Endodermal cell (in vitro differentiated cells): ENCODE measurements around the gene TRIAP1. TPM values are rescaled to one million over a fixed set of nuclear protein-coding genes. Genes with fewer than 3 reads are reported as not detected.

Experiments
- DNase-seq: peaks from one replicate; pipeline ENCODE4 v3.0.0-alpha.2; 2017
- H3K27ac ChIP-seq: 2 replicates; pipeline ENCODE4 v1.5.1; 2013; ENCODE audit warnings: mild to moderate bottlenecking, low read depth, low read length, moderate library complexity
- H3K27me3 ChIP-seq: 2 replicates; pipeline ENCODE4 v1.6.1; 2013; ENCODE audit warnings: mild to moderate bottlenecking, low read length, moderate library complexity; ENCODE audit not compliant: insufficient read depth, control insufficient read depth, poor library complexity, severe bottlenecking
- H3K36me3 ChIP-seq: 2 replicates; pipeline ENCODE4 v1.7.0; 2013; ENCODE audit warnings: mild to moderate bottlenecking, low read length, moderate library complexity; ENCODE audit not compliant: control insufficient read depth, insufficient read depth
- H3K4me1 ChIP-seq: one replicate; pipeline ENCODE4 v1.7.0; 2013; ENCODE audit warnings: low read length; ENCODE audit not compliant: control insufficient read depth, insufficient read depth
- H3K4me3 ChIP-seq: 2 replicates; pipeline ENCODE4 v1.5.1; 2013; ENCODE audit warnings: mild to moderate bottlenecking, low read length, moderate library complexity
- H3K9ac ChIP-seq: 2 replicates; pipeline ENCODE4 v1.6.1; 2013; ENCODE audit warnings: mild to moderate bottlenecking, low read length, moderate library complexity; ENCODE audit not compliant: poor library complexity, severe bottlenecking; ENCODE audit errors: extremely low read depth
- H3K9me3 ChIP-seq: 2 replicates; pipeline ENCODE4 v1.6.1; 2013; ENCODE audit warnings: mild to moderate bottlenecking, low read length, moderate library complexity; ENCODE audit not compliant: control insufficient read depth
- H3K27ac Mint-ChIP-seq: 2 replicates; pipeline ENCODE4 v1.8.0; 2020; ENCODE audit warnings: mixed read lengths
- H3K27me3 Mint-ChIP-seq: 2 replicates; pipeline ENCODE4 v1.8.0; 2021; ENCODE audit warnings: mild to moderate bottlenecking, mixed read lengths; ENCODE audit not compliant: insufficient read depth
- H3K36me3 Mint-ChIP-seq: 2 replicates; pipeline ENCODE4 v1.8.0; 2020; ENCODE audit warnings: low read depth, mixed read lengths
- H3K4me1 Mint-ChIP-seq: 2 replicates; pipeline ENCODE4 v1.8.0; 2020; ENCODE audit warnings: mixed read lengths
- H3K4me3 Mint-ChIP-seq: 2 replicates; pipeline ENCODE4 v1.8.0; 2020; ENCODE audit warnings: mild to moderate bottlenecking, moderate library complexity, mixed read lengths
- H3K9me3 Mint-ChIP-seq: 2 replicates; pipeline ENCODE4 v1.8.0; 2020; ENCODE audit warnings: mild to moderate bottlenecking, mixed read lengths
- WGBS, 2 experiments: methylation state at CpG; one replicate each; pipeline versions ENCODE4 v1.1.5 to v1.1.7; 2013; ENCODE audit warnings: missing lambda C conversion rate in 2 of 2, mixed read lengths in 1 of 2; ENCODE audit not compliant: insufficient coverage in 1 of 2, insufficient read length in 1 of 2; 5-methylcytosine and 5-hydroxymethylcytosine counted together
- total RNA-seq, 2 donors: library from RNA; stranded (reverse); fragmentation: NEBNext Ultra II Directional in 1 of 2; extraction: Animal tissue kit (Norgen Biotek cat#: 25700) in 1 of 2; gene quantifications; 2 replicates in 1 of 2; 3 replicates in 1 of 2; pipeline ENCODE4 v1.2.1, GENCODE V29; 2021
- TF ChIP-seq, protein P1 (sequence below): fragments of 200-600 bp; sonication (generic); conservative IDR thresholded peaks from 2 replicates; pipeline ENCODE4 v1.5.0; 2021; ENCODE audit warnings: antibody characterized with exemption, mild to moderate bottlenecking

TRIAP1 gene
- total RNA-seq, 2 donors from 2014 or later = 31.6 to 34.8 TPM

DNA sequence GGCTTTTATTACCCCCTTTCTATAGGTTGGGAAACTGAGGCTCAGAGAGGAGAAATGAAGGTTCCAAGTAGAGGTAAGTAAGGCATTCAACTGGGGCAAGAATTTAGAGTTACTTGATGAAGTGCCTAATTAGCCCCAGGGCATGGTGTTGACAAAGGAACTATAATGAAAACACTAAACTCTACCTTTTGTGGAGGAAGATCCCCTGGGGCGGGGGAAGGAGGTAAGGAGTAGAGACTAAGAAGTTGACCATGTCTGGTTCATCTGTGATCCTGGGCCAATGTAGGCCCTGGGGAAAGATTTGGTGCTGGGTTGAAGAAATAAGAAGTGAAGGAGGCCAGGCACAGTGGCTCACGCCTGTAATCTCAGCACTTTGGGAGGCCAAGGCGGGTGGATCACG lies 24.5 kb downstream of the TRIAP1 start:
- Mint-ChIP-seq H3K36me3 (no peaks in the 10 kb centered on the region), H3K27ac (no peak overlapping the region), H3K27me3 (no peaks in the 10 kb centered on the region), H3K4me1 (peaks cover 22% of the 10 kb centered on the region), H3K4me3 (no peak overlapping the region), H3K9me3 (no peaks in the 10 kb centered on the region)
- Histone ChIP-seq H3K9me3 (no peaks in the 10 kb centered on the region), H3K36me3 (no peaks in the 10 kb centered on the region), H3K27me3 (no peaks in the 10 kb centered on the region), H3K4me1 (peaks cover 7% of the 10 kb centered on the region), H3K9ac (no peak overlapping the region), H3K27ac (no peak overlapping the region), H3K4me3 (no peak overlapping the region)
- 94 to 97% methylated on average over 4 of the region's 4 CpGs for WGBS, 2 experiments
- no peak for DNase-seq
- TF ChIP-seq, protein P1, sequence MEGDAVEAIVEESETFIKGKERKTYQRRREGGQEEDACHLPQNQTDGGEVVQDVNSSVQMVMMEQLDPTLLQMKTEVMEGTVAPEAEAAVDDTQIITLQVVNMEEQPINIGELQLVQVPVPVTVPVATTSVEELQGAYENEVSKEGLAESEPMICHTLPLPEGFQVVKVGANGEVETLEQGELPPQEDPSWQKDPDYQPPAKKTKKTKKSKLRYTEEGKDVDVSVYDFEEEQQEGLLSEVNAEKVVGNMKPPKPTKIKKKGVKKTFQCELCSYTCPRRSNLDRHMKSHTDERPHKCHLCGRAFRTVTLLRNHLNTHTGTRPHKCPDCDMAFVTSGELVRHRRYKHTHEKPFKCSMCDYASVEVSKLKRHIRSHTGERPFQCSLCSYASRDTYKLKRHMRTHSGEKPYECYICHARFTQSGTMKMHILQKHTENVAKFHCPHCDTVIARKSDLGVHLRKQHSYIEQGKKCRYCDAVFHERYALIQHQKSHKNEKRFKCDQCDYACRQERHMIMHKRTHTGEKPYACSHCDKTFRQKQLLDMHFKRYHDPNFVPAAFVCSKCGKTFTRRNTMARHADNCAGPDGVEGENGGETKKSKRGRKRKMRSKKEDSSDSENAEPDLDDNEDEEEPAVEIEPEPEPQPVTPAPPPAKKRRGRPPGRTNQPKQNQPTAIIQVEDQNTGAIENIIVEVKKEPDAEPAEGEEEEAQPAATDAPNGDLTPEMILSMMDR = no peak

DNA sequence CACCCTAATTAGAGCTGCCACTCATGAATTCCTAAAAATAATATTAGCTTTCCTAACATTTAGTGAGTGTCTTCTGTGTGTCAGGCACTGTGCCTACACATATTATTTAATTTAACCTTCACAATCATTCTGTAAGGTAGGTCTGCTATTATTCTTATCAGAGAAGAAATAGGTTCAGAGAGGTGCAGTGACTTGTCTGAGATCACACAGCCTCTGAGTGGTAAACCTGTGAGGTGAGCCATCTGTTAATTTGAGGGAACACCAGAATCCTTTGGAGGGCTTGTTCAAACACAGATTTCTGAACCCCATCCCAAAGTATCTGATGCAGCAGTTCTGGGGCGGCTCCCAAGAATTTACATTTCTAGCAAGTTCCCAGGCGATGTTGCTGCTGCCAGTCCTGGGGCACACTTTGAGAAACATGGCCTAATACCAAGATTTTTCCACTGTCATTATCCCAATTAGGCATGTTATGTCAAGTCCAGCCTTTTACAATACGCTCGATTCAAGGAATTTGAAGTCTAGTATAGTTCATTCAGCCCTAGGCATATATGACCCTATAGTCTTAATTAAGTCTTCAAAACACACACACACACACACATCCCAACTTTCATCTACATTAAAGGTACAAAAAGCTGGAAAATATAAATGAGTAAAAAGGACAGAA lies 28.1 kb downstream of the TRIAP1 start:
- TF ChIP-seq, protein P1 = no peak
- H3K27ac ChIP-seq = no peak overlapping the region
- 96 to 100% methylated on average over 3 to 4 of the region's 4 CpGs for WGBS, 2 experiments
- DNase-seq = no peak
- H3K9me3 ChIP-seq = no peaks in the 10 kb centered on the region
- H3K36me3 Mint-ChIP-seq = no peaks in the 10 kb centered on the region
- H3K9me3 Mint-ChIP-seq = no peaks in the 10 kb centered on the region
- H3K4me3 ChIP-seq = no peak overlapping the region
- H3K27me3 Mint-ChIP-seq = no peaks in the 10 kb centered on the region
- no peak overlapping the region for H3K27ac Mint-ChIP-seq
- H3K4me1 ChIP-seq = no peaks in the 10 kb centered on the region
- H3K36me3 ChIP-seq = no peaks in the 10 kb centered on the region
- no peak overlapping the region for H3K4me3 Mint-ChIP-seq
- H3K4me1 Mint-ChIP-seq = peaks cover 15% of the 10 kb centered on the region
- H3K9ac ChIP-seq = no peak overlapping the region
- no peaks in the 10 kb centered on the region for H3K27me3 ChIP-seq

DNA sequence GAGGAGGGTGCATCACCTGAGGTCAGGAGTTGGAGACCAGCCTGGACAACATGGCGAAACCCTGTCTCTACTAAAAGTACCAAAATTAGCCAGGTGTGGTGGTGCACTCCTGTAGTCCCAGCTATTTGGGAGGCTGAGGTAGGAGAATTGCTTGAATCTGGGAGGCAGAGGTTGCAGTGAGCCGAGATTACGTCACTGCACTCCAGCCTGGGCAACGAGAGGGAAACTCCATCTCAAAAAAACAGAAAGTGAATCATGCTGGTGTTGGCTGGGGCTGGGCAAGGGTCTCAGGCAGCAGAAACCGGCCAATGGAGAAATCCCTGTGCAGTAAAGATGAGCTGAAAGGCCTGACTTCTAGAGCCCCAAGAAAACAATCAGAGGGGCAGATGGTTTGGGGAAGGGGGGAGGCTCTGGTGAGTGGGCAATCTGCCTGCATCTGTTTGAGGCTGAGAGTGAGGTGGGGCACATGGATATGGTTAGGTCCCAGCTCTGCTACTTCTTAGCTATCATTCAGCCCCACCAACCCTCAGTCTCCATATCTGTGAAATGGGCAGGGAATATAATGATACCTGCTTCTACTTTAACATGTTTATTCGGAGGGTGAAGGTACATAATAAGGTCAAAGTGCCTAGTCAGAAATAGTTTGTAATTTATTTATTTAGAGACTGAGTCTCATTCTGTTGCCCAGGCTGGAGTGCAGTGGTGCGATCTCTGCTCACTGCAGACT lies 29.5 kb downstream of the TRIAP1 start:
- H3K4me1 Mint-ChIP-seq = peaks cover 13% of the 10 kb centered on the region
- H3K27ac Mint-ChIP-seq = no peak overlapping the region
- no peak overlapping the region for H3K27ac ChIP-seq
- no peak for DNase-seq
- TF ChIP-seq, protein P1 = no peak
- 89 to 90% methylated on average over 7 of the region's 7 CpGs for WGBS, 2 experiments
- H3K36me3 ChIP-seq = no peaks in the 10 kb centered on the region
- no peak overlapping the region for H3K4me3 Mint-ChIP-seq
- H3K9ac ChIP-seq = no peak overlapping the region
- H3K4me1 ChIP-seq = no peaks in the 10 kb centered on the region
- no peaks in the 10 kb centered on the region for H3K36me3 Mint-ChIP-seq
- no peak overlapping the region for H3K4me3 ChIP-seq
- no peaks in the 10 kb centered on the region for H3K27me3 ChIP-seq
- no peaks in the 10 kb centered on the region for H3K9me3 ChIP-seq
- H3K27me3 Mint-ChIP-seq = no peaks in the 10 kb centered on the region
- H3K9me3 Mint-ChIP-seq = no peaks in the 10 kb centered on the region
